ENCODE measurements around the gene BPGM.

The BPGM gene

DNA sequence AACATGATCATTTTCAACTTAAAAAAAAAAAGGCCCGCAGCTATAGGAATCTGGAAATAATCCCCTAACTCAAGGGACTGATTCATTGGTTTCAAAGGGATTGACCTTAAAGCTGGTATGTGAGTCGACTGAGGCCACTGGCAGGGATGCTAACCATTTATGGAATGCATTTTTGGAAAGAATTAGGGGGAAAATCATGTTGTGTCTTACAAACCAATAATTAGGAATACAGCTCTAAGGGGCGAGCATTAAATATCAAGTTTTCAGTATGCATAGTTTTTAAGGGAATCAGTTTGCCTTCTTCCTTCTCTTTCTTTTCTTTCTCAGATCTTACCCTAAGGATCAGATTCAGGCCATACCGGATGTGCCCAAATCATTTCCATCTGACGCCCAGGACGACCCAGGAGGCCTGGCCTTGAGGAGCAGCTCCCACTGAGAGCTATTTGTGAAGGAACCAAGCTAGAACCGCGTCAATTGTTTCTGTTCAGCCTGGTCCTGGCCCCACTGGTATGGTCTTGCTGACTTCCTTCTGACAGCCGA lies 48.7 kb downstream of the BPGM start:
- no peak for DNase-seq (ENCODE audit: low read depth in 4 of 4, low spot score in 1 of 4)

DNA sequence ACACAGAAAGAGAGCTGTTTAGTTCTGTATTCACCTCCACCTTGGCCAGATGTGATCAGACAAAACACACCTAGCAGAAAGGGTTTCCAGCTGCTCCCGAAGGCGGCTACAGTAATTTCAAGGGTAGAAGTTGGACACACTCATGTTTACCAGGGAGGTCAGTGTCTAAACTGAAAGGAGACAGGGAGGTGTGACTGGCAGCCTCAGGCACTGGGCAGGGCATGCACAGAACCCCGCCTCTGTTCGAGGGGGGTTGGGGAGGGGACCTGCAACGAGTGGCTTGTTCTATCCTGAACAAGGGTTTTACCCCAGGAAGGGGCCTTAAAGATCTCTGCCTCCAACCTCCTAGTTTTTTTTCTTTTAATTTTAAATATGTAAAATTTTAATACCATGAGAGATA lies 49.6 kb downstream of the BPGM start:
- no peak for DNase-seq (ENCODE audit: low read depth in 4 of 4, low spot score in 1 of 4)

DNA sequence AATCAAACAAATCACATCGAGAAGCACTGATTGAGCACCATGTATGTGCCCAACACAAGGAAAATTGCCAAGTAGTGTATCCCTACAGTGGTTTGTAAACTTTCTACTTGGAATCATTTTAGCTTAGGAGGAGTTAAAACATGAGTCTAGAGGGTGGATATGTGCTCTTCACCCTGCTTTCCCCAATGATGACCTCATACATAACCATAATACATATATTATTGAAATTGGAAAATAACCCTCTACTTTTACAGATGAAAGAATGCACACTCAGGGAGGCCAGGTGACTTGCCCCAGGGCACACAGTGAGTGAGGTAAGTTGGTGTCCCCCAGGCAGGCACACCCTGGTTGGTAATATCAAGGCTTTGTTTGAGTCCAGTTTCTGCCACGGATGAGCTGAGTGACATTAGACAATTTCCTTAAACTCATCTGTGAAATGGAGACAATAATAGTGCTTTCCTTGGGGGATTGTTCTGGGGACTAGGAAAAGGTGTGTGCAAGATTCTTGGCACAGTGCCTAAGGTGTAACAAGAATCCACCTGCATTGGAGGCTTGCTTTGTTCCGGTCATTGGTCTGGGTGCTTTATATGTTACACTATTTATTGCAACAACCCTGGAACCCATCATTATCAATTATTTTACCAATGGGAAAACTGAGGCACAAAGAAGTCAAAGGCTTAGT lies 50.7 kb downstream of the BPGM start:
- DNase-seq (ENCODE audit: low read depth in 4 of 4, low spot score in 1 of 4): no peak

DNA sequence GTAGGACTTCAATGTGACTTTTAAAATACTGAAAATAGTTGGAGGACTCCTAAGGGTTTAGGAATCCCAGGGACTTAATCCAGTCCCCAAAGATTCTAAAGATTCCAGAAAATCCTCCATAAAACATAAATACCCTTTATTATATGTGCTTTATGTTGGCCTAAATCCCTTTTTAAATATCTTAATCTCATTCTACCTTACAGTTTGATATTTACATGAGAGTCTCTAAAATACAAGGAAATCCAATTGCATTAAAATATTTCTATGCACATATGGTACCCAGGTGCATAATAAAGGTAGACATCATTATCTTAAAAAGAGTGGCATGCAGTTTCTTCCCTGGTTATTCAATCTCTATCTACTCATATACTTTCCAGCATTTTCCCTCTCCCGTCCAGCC lies 51.8 kb downstream of the BPGM start:
- DNase-seq (ENCODE audit: low read depth in 4 of 4, low spot score in 1 of 4): no peak

DNA sequence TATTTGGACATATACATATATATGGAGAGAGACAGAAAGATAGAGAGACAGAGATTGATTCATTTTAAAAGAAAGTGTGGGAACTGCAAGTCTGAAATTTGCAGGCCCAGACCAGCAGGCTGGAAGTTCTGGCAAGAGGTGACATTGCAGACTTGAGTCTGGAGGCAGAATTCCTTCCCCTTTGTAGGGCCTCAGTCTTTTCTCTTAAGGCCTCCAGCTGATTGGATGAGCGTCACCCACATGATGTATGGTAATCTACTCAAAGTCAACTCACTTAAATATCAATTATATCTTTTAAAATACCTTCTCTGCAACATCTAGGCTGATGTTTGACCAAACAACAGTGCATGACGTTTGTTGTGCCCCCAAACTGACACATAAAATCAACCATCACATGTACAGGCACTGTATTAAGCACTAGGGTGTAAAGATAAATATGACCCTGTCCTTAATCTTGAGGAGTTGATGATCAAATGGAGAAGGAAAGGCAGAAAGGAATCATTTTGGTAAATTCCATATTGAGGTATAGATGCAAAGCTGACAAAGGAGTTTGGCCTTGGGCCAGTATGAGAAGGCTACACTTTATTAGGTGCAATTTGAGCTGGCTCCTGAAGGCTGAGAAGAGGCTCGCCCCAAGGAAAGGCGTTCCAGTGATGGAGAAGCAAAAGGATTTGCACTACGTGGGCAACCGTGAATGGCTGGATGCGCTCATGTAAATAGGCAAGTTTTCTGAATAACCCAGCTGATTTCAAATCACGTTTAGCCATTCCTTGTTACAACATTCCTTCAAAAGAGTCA lies 52.6 kb downstream of the BPGM start:
- DNase-seq (ENCODE audit: low read depth in 4 of 4, low spot score in 1 of 4): no peak

DNA sequence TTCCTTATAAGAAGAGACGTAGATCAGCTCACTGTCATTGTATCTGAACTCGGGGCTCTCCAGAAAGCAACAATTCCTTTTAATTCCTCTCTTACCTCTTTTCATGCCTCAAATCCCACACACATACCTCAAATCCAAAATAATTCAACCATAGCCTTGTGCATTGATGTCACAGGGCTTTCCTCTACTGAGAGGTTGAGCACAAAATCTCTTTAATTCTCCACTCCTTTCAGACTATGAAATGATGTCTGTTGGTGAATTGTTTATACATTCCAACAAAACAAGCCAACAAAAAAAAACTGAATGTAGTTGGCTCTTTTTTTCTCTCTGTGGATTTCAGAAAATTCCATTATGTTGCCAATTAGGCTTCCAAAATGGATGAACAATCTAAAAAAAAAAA lies 53.2 kb downstream of the BPGM start:
- DNase-seq (ENCODE audit: low read depth in 4 of 4, low spot score in 1 of 4): no peak

DNA sequence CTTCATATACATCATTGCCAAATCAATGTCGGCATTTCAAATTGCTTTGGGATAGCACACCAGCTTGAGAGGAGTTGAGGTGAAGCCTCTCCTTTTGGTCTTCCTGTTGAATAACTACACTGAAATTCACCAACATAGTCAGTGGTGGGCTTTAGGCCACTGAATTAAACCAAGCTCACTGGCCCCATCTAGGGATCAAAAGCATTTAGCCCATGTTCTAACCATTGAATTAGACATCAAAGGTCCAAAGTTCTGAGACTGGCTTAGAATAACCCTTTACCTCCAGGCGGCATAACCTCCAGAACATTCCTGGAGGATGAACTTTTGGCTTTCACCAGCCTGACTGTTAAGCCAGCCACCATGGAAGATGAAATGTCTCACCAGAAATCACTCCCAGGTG lies 54.6 kb downstream of the BPGM start:
- no peak for DNase-seq (ENCODE audit: low read depth in 4 of 4, low spot score in 1 of 4)

DNA sequence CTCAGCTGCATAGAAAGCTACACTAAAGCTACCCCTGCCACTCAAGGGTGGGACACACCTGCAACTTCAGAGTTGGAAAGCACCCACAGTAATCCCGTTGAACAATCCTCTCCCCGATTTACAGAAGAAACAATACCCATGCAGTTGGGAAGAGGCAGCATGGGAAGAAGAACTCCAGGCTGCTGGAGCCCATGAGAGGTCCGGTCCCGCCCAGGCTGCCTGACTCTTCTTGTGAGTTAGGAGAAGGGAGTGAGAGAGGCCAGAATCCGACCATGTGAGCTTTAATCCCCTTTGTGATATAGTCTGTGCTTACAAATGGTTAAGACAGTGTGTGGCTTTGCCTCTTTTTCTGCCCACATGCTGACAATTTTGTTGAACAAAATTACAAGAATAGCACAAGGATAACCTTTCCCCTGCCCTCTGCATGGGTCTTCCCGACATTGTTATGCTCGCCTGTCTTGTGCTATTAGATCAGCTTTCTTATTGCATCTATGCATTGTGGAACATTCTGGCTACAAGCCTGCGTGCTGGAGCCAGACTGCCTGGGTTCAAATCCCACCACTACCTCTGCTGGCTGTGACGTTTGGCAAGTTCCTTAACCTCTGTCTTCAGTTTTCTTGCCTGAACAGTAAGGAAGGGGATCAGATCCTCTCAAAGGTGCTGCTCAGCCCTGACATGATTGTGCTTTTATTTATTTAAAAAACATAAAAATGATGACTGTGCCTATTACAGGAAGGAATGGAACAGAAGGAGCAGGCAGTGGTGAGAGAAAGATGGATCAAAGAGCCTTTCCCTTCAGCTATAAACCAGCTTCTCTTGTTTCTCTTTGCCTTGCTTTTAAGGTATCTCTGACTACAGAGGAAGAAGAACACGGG lies 56.0 kb downstream of the BPGM start:
- no peak for DNase-seq (ENCODE audit: low read depth in 4 of 4, low spot score in 1 of 4)

DNA sequence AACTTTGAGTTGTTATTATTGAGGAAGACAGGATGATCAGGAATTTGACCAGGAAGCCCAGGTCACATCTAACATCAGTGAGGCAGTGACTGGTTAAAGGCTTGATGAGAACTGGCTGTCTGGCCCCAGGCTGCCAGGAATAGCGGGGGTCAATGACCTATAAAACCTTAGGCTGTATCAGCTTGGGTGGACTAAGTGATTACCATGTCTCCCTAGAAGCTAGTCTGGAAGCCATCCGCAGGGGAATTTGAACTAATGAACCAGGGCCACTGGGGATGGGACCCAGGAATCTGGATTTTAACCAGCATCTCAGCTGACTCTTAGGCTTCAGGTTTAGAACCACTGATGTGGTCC lies 56.6 kb downstream of the BPGM start:
- no peak for DNase-seq (ENCODE audit: low read depth in 4 of 4, low spot score in 1 of 4)

DNA sequence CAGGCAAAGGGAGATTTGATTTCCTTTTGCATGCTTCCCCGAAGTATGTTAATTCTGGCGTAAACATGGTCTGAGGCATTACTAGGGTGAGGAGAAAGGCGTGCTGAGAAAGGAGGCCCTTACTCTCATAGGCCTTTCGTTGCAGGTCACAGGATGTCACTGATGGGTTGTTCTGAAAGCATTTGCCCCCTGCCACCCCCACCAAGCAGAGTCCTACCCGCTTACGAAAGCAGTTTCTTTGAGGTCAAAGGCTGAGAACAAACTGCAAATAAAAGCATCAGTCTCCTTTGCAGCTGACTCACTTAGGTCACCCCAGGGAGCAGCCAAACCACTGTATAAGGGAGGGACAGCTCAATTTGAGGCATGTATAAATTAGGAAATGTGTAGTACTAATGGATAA lies 57.1 kb downstream of the BPGM start:
- DNase-seq (ENCODE audit: low read depth in 4 of 4, low spot score in 1 of 4): no peak

DNA sequence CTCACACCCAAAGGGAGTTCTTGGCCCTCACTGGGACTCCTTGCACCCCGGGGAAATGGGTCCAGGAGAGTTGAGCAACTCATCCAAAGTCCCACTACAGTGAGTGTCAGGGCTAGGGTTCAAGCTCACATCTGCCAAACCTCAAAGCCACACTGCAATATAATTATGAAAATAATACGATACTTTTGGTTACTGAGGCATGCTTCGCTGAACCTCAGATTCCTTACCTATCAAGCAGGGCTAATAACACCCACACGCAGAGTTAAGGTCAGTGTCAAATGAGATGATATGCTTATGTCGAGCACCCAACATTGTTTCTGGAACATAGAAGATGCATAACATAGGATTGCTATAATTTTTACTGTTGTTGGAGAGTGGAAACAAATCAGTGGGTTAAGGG lies 58.2 kb downstream of the BPGM start:
- no peak for DNase-seq (ENCODE audit: low read depth in 4 of 4, low spot score in 1 of 4)

DNA sequence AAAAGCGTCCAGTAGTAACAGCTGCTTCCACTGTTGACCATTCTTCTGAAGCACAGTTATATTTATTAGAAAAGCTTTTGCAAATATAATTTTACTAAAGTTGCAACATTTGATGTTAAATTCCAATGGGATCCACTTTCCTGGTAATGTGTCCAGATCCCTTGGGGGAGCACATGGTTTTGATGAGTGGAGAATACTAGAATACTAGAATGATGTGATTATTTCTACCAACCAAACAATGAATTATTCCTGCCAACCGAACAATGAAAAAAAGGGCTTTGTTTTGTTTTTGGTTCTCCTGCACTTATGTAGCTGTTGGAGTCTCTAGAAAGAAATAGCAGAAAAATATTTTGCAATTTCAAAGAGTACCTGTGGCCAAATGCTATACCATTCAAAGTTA lies 59.1 kb downstream of the BPGM start:
- DNase-seq (ENCODE audit: low read depth in 4 of 4, low spot score in 1 of 4): no peak

DNA sequence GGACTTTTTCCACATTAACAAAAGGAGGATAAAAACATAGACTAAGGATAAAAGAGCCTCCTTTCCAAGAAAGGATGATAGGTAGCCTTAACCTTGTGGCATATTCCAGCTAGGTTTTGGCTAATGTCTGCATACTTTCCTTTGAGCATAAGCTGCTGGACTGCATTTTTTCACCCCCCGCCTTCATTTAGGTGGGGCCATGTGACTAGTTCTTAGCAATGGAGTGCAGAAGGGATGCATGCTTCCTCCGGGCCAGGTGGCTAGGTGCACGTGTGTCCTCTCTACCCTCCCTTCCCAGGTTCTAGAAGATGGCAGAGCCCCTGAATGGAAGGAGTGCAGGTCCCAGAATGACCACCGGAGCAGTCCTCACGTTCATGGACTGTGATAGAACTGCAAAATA lies 59.8 kb downstream of the BPGM start:
- no peak for DNase-seq (ENCODE audit: low read depth in 4 of 4, low spot score in 1 of 4)

DNA sequence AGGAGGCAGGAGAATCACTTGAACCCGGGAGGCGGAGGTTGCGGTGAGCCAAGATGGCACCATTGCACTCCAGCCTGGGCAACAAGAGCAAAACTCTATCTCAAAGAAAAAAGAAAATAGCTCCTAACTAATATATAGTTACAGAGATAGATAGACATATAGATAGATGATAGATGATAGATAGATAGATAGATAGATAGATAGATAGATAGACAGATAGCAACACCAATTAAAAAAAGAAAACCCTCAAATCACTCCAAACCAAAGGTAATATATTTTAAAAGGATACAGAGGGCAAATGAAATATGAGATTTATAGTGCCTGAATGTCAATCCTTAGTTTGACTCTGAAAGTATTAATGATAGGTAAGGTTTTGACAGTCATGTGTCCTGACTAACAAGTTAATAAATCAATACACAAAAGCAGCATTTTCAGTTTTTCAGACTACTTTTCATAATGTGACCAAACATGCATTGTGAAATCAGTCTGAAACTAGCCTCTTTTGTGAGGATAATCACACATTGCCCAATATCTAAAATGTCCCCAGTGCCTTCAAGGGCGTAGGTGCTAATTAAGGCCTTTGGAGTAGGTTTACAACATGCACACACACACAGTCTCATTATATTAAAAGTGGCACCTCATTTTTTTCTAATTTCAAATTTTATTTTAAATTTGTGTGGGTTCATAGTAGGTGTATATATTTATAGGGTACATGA lies 61.2 kb downstream of the BPGM start:
- DNase-seq (ENCODE audit: low read depth in 4 of 4, low spot score in 1 of 4): no peak

DNA sequence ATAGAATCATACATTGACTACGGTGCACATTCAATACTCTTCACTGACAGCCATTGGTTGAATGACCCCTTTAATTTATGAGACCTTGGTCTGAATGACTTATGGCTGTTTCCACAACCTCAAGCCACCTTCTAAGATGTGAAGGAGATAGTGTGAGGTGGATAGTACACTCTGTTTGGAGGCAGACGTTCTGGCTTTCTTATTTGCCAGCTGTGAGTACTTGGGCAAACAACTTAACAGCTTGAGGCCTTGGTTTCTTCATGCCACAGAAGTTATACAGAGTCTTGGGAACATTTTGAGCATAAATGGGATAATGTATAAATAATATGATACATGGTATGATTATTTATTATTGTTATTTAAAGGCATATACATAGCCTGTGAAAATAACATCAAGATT lies 62.0 kb downstream of the BPGM start:
- no peak for DNase-seq (ENCODE audit: low read depth in 4 of 4, low spot score in 1 of 4)

DNA sequence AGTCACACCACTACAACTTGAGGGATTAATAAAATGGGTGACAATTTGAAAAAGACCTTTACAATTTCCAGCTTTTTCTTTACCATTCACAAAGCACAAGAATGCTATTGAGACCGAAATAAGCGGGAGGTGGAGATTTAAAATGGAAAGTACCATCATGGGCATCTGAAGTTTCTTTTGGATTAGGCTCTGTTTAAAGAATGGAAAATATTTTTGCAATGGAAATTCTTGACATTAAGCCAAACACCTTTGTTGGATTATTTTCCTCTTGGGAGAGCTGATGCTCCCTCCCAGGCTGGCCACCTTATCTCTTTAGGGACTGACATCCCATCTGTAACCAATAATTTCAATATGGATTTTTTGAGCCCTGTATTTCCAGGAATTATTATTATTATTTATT lies 62.5 kb downstream of the BPGM start:
- no peak for DNase-seq (ENCODE audit: low read depth in 4 of 4, low spot score in 1 of 4)

DNA sequence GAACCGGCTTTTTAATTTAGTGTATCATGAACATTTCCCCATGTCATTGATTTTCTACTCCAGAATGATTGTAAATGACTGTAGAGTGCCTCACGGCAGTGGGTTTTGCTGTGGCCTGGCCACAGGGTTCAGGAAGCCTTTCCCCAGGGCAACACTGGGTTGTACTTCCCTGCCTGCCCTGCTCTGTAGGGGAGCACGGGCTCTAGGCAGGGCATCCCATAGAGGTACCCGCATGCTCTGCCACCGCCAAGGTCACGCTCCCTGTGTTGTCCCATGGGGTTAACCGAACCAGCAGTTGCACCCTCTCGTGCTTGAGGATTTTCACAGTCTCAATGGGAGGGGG lies 63.8 kb downstream of the BPGM start:
- DNase-seq (ENCODE audit: low read depth in 4 of 4, low spot score in 1 of 4): no peak

DNA sequence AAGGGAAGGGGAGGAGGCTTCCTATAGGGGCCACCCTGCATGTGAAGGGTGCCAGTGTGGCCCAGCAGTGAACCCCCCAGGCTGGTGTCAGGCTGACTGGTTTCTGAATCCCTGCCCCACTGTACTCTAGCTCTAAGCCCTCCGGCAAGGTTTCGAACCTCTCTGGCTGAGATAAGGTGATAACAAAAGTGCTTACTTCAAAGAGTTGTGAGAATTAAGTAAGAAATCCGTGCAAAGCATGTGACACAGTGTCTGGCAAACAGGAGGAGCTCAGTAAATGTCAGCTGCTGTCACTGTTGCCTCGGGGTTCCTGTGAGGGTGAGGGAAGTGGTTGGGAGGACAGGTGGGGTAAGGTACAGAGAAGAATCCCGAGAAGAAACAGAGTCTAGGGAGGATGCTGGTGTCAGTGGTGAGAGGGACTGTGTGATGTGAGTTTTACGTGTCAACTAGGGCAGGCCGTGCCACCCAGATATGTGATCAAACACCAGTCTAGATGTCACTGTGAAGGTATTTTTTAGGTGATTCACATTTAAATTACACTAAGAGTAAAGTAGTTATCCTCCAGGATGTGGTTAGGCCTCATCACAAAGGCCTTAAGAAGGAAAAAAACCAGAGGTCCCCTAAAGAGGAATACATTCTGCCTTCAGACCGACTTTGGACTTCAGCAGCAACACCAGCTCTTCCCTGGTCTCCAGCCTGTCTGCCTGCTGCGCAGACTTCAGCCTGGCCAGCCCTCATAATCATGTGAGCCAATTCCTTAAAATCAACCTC lies 64.4 kb downstream of the BPGM start:
- peak in 3 of 4 experiments; percentile 6 to 45 (median 24) for DNase-seq (ENCODE audit: low read depth in 4 of 4, low spot score in 1 of 4)

DNA sequence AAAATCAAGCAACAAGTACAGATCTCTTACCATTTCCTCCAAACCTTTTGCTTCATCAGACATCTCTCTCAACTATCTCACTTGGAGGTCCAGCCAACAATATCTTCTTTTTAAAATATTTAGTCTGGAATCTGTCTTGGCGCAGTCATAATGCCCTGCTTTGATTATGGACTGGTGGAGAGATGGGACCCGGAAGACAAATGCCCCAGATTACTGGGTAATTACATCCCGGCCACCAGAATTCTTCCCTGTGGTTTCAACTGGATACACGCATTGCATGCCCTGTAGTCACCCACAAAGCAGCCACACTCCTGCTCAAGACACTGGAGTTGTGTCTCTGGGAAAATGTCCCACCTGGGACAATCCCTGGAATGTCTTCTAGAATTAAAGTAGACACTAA lies 65.5 kb downstream of the BPGM start:
- no peak for DNase-seq (ENCODE audit: low read depth in 4 of 4, low spot score in 1 of 4)

DNA sequence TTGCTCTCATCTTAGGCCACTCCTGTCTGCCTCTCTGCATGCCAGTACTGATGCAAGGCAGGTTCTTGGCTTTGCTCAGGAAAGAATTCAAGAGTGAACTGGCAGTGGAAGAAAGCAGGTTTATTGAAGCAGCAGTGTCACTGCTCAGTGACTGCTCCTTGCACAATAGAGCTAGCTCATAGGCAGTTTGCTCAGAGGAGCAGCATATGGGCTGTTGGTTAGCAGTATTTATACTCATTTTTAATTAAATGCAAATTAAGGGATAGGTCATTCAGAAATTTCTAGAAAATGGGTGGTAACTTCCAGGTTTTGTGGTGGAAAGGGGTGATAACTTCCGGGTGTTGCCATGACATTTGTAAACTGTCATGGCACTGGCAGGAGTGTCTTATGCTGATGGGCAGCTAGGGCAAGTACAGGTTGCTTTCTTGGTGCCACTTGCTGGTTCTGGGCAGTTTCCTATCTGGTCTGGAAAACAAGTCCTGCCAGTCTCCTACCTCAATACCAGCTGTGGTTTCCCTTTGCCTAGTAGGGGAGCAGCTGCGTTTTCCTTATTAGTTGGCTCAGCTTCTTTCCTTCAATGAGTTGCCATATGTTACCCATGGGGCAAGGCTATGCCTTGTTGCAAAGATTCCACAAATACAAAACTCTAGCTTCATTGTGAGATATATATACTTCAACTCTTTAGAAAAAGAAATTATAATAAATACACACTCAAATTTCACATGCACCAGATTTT lies 68.0 kb downstream of the BPGM start:
- no peak for DNase-seq (ENCODE audit: low read depth in 4 of 4, low spot score in 1 of 4)

Data from stimulated activated CD4-positive, alpha-beta T cell treated with anti-CD3 and anti-CD28 coated beads, Interleukin-1b, Interleukin-23, amount 100 ng/mL, for 24 hours (primary cell).